NCI-H2081 (cell line): ENCODE results near the gene GSS.

ENCODE experiments used
- DNase-seq, 2 experiments: peaks; one replicate each; lab custom pipeline; 2025; lab: John Stamatoyannopoulos, UW

Gene GSS

GRCh38 chr20:34946661-34947060, 8.9 kb downstream of the GSS start:
- DNase-seq = no peak

GRCh38 chr20:34945315-34946077, 10.1 kb downstream of the GSS start:
- DNase-seq = no peak

- DNase-seq = no peak
These were observed 11.6 kb downstream of the GSS start for GRCh38 chr20:34943808-34944567.

- no peak for DNase-seq
These were observed 13.3 kb downstream of the GSS start for GRCh38 chr20:34942301-34942700.

GRCh38 chr20:34941226-34941625, 14.4 kb downstream of the GSS start:
- DNase-seq = no peak

- no peak for DNase-seq
These were observed 15.5 kb downstream of the GSS start for GRCh38 chr20:34940081-34940481.

- DNase-seq = peak; percentile 36 to 65
These were observed 17.0 kb downstream of the GSS start for GRCh38 chr20:34938466-34939163.

- no peak for DNase-seq
These were observed 23.8 kb downstream of the GSS start for GRCh38 chr20:34931771-34932170.

- no peak for DNase-seq
These were observed 27.2 kb downstream of the GSS start for GRCh38 chr20:34928411-34928810.

- DNase-seq = no peak
These were observed 27.9 kb downstream of the GSS start for GRCh38 chr20:34927736-34928135.

- no peak for DNase-seq
These were observed 29.0 kb downstream of the GSS start for GRCh38 chr20:34926581-34926980.

GRCh38 chr20:34925981-34926380, 29.6 kb downstream of the GSS start:
- DNase-seq = no peak

- DNase-seq = no peak
These were observed 30.3 kb downstream of the GSS start for GRCh38 chr20:34925341-34925740.

- DNase-seq = no peak
These were observed 32.2 kb downstream of the GSS start for GRCh38 chr20:34923414-34923813.

GRCh38 chr20:34922654-34923381, 32.8 kb downstream of the GSS start:
- DNase-seq = no peak

- no peak for DNase-seq
These were observed 34.2 kb downstream of the GSS start for GRCh38 chr20:34921436-34921835.

GRCh38 chr20:34920055-34920454, 35.6 kb downstream of the GSS start:
- no peak for DNase-seq

- no peak for DNase-seq
These were observed 38.7 kb downstream of the GSS start for GRCh38 chr20:34916774-34917354.

GRCh38 chr20:34915749-34916455, 39.7 kb downstream of the GSS start:
- no peak for DNase-seq

GRCh38 chr20:34915131-34915530, 40.5 kb downstream of the GSS start:
- no peak for DNase-seq
